GM18951 (cell line): Measurements from ENCODE around the gene RAD51B.

Experiments used
- POLR2A ChIP-seq: IDR thresholded peaks from 4 replicates; pipeline ENCODE4 v1.6.1; 2011; ENCODE audit warnings: mild to moderate bottlenecking; ENCODE audit not compliant: insufficient read length, insufficient read depth; ENCODE audit errors: extremely low read depth
- in situ Hi-C: fragments of 300-500 bp; cut with MboI; formaldehyde crosslinking; loops from one replicate; pipeline ENCODE4 v1.12.0; 2022; ENCODE audit warnings: low sequenced_read_pairs, mixed read lengths, inconsistent platforms; ENCODE audit not compliant: unreplicated experiment

Gene RAD51B

GRCh38 chr14:68412505-68413465, 593.2 kb downstream of the RAD51B start:
- TF ChIP-seq POLR2A, result no peak
- in situ Hi-C loops, result no loop called here

GRCh38 chr14:68413509-68413908, 593.9 kb downstream of the RAD51B start:
- TF ChIP-seq POLR2A, result no peak
- in situ Hi-C loops, result no loop called here

- TF ChIP-seq POLR2A, result no peak
- in situ Hi-C loops, result no loop called here
Observed at GRCh38 chr14:68414121-68414520, 594.5 kb downstream of the RAD51B start.

GRCh38 chr14:68416171-68416570, 596.6 kb downstream of the RAD51B start:
- TF ChIP-seq POLR2A, result no peak
- in situ Hi-C loops, result no loop called here

- in situ Hi-C loops, result no loop called here
- no peak for TF ChIP-seq POLR2A
Observed at GRCh38 chr14:68417009-68417650, 597.6 kb downstream of the RAD51B start.

GRCh38 chr14:68418174-68419118, 598.9 kb downstream of the RAD51B start:
- in situ Hi-C loops, result no loop called here

GRCh38 chr14:68420350-68420749, 600.8 kb downstream of the RAD51B start:
- in situ Hi-C loops, result no loop called here
- TF ChIP-seq POLR2A, result no peak

More at GRCh38 chr14:68418174-68419118, 598.9 kb downstream of the RAD51B start:
- no peak for TF ChIP-seq POLR2A

- no peak for TF ChIP-seq POLR2A
- in situ Hi-C loops, result no loop called here
Observed at GRCh38 chr14:68421116-68421515, 601.5 kb downstream of the RAD51B start.

GRCh38 chr14:68423686-68424085, 604.1 kb downstream of the RAD51B start:
- in situ Hi-C loops, result no loop called here
- no peak for TF ChIP-seq POLR2A

GRCh38 chr14:68424443-68425172, 605.0 kb downstream of the RAD51B start:
- in situ Hi-C loops, result no loop called here
- no peak for TF ChIP-seq POLR2A

- TF ChIP-seq POLR2A, result no peak
- in situ Hi-C loops, result no loop called here
Observed at GRCh38 chr14:68426661-68427549, 607.3 kb downstream of the RAD51B start.
